Activated T-cell treated with anti-CD3 and anti-CD28 coated beads, Interleukin-2, amount 50 U/mL, for 4 hours (primary cell): ENCODE measurements around the gene ZNF322. TPM values are rescaled to one million over a fixed set of nuclear protein-coding genes. Genes with fewer than 3 reads are reported as not detected.
A peak's percentile ranks its signal among the peaks of the same experiment; 100 is the strongest.
"Not testable (repeated sequence)": the region's sequence is repeated elsewhere in the genome, so short reads cannot be mapped to it uniquely, and the experiment has no call there.

Experiments
- ATAC-seq, 2 donors: fragments of 200-7000 bp; cut with Tn5 transposase; one replicate each; pipeline ENCODE4 v1.10.0; 2021
- DNase-seq: peaks from one replicate; pipeline ENCODE4 v3.0.0-alpha.2; 2020
- H3K27me3 Mint-ChIP-seq: one replicate; pipeline ENCODE4 v1.8.0; 2021; ENCODE audit warnings: low read depth, mixed read lengths
- H3K36me3 Mint-ChIP-seq: one replicate; pipeline ENCODE4 v1.8.0; 2022; ENCODE audit warnings: mixed read lengths; ENCODE audit not compliant: insufficient read depth
- H3K4me1 Mint-ChIP-seq: one replicate; pipeline ENCODE4 v1.8.0; 2021; ENCODE audit warnings: low read depth, mixed read lengths
- H3K4me3 Mint-ChIP-seq: one replicate; pipeline ENCODE4 v1.8.0; 2021; ENCODE audit warnings: mild to moderate bottlenecking, moderate library complexity, mixed read lengths
- H3K9me3 Mint-ChIP-seq: one replicate; pipeline ENCODE4 v1.8.0; 2021; ENCODE audit warnings: mixed read lengths
- total RNA-seq, 3 donors: library from RNA; stranded (reverse); gene quantifications; one replicate each; pipeline ENCODE4 v1.2.1, GENCODE V29; 2021

Gene ZNF322, protein sequence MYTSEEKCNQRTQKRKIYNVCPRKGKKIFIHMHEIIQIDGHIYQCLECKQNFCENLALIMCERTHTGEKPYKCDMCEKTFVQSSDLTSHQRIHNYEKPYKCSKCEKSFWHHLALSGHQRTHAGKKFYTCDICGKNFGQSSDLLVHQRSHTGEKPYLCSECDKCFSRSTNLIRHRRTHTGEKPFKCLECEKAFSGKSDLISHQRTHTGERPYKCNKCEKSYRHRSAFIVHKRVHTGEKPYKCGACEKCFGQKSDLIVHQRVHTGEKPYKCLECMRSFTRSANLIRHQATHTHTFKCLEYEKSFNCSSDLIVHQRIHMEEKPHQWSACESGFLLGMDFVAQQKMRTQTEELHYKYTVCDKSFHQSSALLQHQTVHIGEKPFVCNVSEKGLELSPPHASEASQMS
- 1 to 10 TPM; 5.9 to 8.6 (median 8.2) TPM for total RNA-seq

GRCh38 chr6:26659042-26659999, at the start of gene ZNF322:
ZNF322 (minus strand) TSS chr6:26659746; CDS start chr6:26638553, 21,193 bp downstream.
- ATAC-seq = peak; percentile 100
- no peaks in the 10 kb centered on the region for H3K9me3 Mint-ChIP-seq
- DNase-seq = peak; percentile 79
- peaks cover 12% of the 10 kb centered on the region for H3K36me3 Mint-ChIP-seq
- H3K4me3 Mint-ChIP-seq = peak within 1 kb of the TSS; percentile 84
- peaks cover 20% of the 10 kb centered on the region for H3K27me3 Mint-ChIP-seq
- peaks cover 28% of the 10 kb centered on the region for H3K4me1 Mint-ChIP-seq

DNA sequence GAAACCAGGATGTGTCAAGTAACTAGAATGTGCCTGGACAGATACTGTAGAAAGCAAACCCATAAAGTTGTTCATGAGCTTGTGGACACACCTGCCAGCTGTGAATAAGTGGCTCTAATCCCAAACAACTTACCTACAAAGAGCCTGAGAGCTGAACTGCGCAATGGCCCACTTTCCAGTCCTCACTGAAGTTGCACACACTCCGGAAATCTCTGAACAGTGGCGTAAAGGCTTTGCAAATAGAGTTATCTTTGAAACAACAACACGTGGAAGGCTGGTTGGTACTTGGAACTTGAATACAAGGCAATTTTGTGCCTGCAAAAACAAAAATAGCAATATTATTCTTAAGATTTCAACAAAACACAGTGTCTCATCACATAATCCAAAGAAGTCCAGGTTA, 46.2 kb upstream of the ZNF322 start:
- not testable (repeated sequence) for H3K4me1 Mint-ChIP-seq, H3K9me3 Mint-ChIP-seq, H3K4me3 Mint-ChIP-seq, DNase-seq, H3K27me3 Mint-ChIP-seq, ATAC-seq, H3K36me3 Mint-ChIP-seq

DNA sequence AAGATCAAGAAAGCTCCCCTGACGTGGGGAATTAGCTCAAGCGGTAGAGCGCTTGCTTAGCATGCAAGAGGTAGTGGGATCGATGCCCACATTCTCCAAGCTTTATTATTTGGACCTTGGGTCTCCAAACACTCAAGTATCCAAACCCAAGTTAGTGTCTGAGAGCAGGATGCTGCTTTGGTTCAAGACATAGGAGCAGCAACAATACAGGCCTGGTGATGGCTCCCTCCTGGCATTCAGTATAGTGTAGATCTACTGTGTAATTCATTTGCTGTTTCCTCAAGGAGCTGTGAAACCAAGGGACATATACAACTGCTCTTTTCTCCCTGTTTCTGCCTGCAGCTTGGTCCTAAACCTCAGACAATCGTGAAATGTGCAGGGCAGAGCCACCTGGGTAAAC, 45.8 kb upstream of the ZNF322 start:
- H3K4me3 Mint-ChIP-seq, H3K4me1 Mint-ChIP-seq, DNase-seq, H3K27me3 Mint-ChIP-seq, H3K36me3 Mint-ChIP-seq, H3K9me3 Mint-ChIP-seq, ATAC-seq: not testable (repeated sequence)

GRCh38 chr6:26701023-26701747, 41.6 kb upstream of the ZNF322 start:
- H3K4me3 Mint-ChIP-seq, DNase-seq, H3K36me3 Mint-ChIP-seq: not testable (repeated sequence)

DNA sequence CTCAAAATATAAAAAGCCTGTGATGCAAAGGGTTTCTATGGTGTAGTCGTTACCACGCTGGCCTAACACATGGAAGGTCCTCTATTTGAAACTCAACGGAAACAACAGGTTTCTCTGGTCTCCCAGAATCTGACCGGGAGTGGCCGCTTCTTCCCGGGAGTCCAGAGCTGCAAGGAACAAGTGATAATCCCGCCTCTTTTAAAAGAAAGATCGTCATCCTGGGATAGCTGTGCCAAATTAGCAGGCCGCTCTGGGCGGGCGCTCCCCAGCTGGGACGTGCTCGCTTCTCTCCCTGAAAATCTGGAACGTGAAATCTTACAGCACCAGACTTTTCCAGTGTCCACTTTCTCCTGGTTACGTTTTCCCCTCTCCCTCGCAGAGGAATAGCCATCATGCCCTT, 38.0 kb upstream of the ZNF322 start:
- not testable (repeated sequence) for H3K27me3 Mint-ChIP-seq, H3K36me3 Mint-ChIP-seq, H3K9me3 Mint-ChIP-seq, ATAC-seq, DNase-seq, H3K4me3 Mint-ChIP-seq, H3K4me1 Mint-ChIP-seq

More at GRCh38 chr6:26701023-26701747, 41.6 kb upstream of the ZNF322 start:
- H3K27me3 Mint-ChIP-seq, H3K9me3 Mint-ChIP-seq, H3K4me1 Mint-ChIP-seq, ATAC-seq: not testable (repeated sequence)

DNA sequence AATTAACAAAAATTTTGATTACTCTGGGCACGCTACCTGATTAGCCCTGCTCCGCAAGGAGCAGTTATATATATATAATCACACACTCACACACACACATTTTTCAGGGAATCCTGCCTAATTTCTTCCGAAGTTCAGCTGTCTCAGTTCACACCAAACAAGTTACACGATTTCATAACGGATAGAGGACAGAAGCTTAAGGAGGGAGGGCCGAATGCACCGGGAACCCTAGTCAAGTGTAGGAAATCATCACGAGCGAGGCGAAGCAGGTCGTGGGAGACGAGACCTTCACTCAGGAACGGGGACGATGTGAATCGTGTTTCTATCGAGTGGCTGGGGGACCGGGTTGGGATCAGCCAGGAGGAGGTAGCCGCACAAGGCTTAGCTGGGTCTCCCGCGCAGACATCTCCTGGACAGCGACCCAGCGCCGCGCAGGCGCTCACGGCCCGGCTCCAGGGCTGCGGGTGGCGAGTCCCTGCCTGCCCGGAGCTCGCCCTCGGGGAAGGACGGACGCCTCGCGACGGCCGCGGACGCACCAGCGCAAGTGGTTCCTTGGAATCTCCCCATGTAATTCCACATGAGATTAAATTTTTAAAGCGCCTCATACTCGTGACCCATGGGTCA, 29.9 kb upstream of the ZNF322 start:
- H3K36me3 Mint-ChIP-seq, DNase-seq, H3K4me3 Mint-ChIP-seq, H3K9me3 Mint-ChIP-seq, H3K4me1 Mint-ChIP-seq, H3K27me3 Mint-ChIP-seq, ATAC-seq: not testable (repeated sequence)

- H3K9me3 Mint-ChIP-seq, H3K4me1 Mint-ChIP-seq, H3K36me3 Mint-ChIP-seq, H3K27me3 Mint-ChIP-seq, ATAC-seq, H3K4me3 Mint-ChIP-seq, DNase-seq: not testable (repeated sequence)
Measured at GRCh38 chr6:26682435-26683042, 23.0 kb upstream of the ZNF322 start.

DNA sequence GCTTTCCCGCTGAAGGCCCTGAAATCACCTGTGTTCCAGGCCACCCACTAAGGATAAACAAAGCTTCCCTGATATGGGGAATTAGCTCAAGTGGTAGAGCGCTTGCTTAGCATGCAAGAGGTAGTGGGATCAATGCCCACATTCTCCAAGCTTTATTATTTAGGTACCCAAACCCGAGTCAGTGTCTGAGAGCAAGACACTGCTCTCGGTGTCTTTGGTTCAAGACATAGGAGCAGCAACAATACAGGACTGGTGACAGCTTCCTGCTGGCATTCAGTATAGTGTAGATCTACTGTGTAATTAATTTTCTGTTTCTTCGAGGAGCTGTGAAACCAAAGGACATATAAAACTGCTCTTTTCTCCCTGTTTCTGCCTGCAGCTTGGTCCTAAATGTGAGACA, 13.7 kb upstream of the ZNF322 start:
- H3K36me3 Mint-ChIP-seq, ATAC-seq, H3K27me3 Mint-ChIP-seq, H3K4me3 Mint-ChIP-seq, DNase-seq, H3K4me1 Mint-ChIP-seq, H3K9me3 Mint-ChIP-seq: not testable (repeated sequence)

DNA sequence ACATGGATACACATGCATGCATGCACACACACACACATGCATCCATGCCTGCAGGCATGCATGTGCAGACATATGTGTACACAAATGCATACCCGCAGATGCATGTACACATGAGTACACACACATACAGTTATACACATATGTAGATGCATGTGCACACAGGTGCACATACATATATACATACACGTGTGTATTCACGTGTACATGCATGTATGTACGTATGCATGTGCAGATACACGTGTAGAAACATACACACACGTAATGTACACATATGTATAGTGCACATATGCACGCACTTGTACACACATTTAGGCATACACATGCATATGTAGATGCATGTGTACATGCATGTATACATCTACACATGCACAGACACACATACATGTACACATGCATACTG, 11.0 kb upstream of the ZNF322 start:
- H3K4me3 Mint-ChIP-seq, DNase-seq, H3K36me3 Mint-ChIP-seq, H3K4me1 Mint-ChIP-seq, H3K9me3 Mint-ChIP-seq, ATAC-seq: not testable (repeated sequence)
- H3K27me3 Mint-ChIP-seq = peaks cover 15% of the 10 kb centered on the region

DNA sequence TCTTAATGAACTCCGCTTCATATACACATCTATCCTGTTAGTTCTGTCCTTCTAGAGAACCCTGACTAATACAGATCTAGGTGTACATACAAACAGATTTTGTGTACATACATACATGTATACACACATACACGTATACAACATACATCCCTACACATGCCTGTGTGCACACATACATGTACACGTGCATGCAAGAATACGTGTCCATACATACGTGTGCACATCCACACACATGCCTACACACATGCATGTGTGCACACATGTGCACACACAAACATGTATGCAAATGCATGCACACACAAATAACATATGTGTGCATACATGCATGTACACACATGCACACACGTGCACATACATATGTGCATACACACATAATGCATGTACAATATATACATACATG, 10.5 kb upstream of the ZNF322 start:
- ATAC-seq, H3K4me1 Mint-ChIP-seq, DNase-seq, H3K4me3 Mint-ChIP-seq, H3K36me3 Mint-ChIP-seq, H3K9me3 Mint-ChIP-seq: not testable (repeated sequence)
- H3K27me3 Mint-ChIP-seq = peaks cover 19% of the 10 kb centered on the region

- ATAC-seq = peak; percentile 59 to 67
- H3K36me3 Mint-ChIP-seq = peaks cover 8% of the 10 kb centered on the region
- peak overlapping the region; percentile 84 for H3K4me3 Mint-ChIP-seq
Measured at GRCh38 chr6:26660000-26660361, 435 bp upstream of the ZNF322 start.

DNA sequence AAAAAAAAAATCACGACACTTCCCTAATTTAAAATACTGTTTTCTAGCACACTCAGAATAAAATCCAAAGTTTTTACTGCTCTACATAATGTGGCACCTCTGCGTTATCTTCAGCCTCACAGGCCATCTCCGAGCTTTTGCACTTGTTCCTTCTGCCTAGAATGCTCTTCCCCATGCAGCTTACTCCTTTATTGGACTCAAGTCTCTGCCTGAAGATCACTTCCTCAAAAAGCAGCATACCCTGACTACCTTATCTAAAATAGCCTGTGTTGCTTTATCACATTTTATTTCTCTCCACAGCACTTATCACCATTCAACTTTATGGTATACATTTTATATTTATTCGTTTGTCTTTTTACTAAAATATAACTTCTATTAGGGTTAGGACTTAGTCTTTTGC, 2.3 kb downstream of the ZNF322 start:
- peaks cover 26% of the 10 kb centered on the region for H3K36me3 Mint-ChIP-seq
- peaks cover 6% of the 10 kb centered on the region for H3K27me3 Mint-ChIP-seq
- ATAC-seq = no peak
- H3K4me3 Mint-ChIP-seq = no peak overlapping the region
- no peak for DNase-seq
- peaks cover 31% of the 10 kb centered on the region for H3K4me1 Mint-ChIP-seq
- H3K9me3 Mint-ChIP-seq = no peaks in the 10 kb centered on the region

More at GRCh38 chr6:26660000-26660361, 435 bp upstream of the ZNF322 start:
- peaks cover 24% of the 10 kb centered on the region for H3K4me1 Mint-ChIP-seq
- H3K27me3 Mint-ChIP-seq = peaks cover 26% of the 10 kb centered on the region
- H3K9me3 Mint-ChIP-seq = no peaks in the 10 kb centered on the region
- no peak for DNase-seq

GRCh38 chr6:26653007-26653406, 6.5 kb downstream of the ZNF322 start:
- H3K4me3 Mint-ChIP-seq = no peak overlapping the region
- no peaks in the 10 kb centered on the region for H3K27me3 Mint-ChIP-seq
- DNase-seq (no peak), ATAC-seq (no peak)
- H3K36me3 Mint-ChIP-seq = peaks cover 52% of the 10 kb centered on the region
- peaks cover 18% of the 10 kb centered on the region for H3K4me1 Mint-ChIP-seq
- H3K9me3 Mint-ChIP-seq = peaks cover 16% of the 10 kb centered on the region
